Measurements from ENCODE around the gene PLXNA2. TPM values are rescaled to one million over a fixed set of nuclear protein-coding genes. Genes with fewer than 3 reads are reported as not detected.
A peak's percentile ranks its signal among the peaks of the same experiment; 100 is the strongest.

The PLXNA2 gene
- total and polyA plus RNA-seq, 7 donors, result 4.4 to 33.6 (median 20.8) TPM

GRCh38 chr1:208219659-208220282, 24.4 kb downstream of the PLXNA2 start:
- Histone ChIP-seq H3K9me3 (no peaks in the 10 kb centered on the region), H3K27me3 (ENCODE audit: insufficient read depth in 3 of 3, low read length in 2 of 3) (no peaks in the 10 kb centered on the region), H3K4me1 (peaks cover 61% of the 10 kb centered on the region), H3K36me3 (ENCODE audit: insufficient read depth in 1 of 2, low read depth in 1 of 2) (peaks cover 9 to 28% of the 10 kb centered on the region in 2 donors), H3K27ac (peak overlapping the region; percentile 79), H3K4me3 (peak overlapping the region; percentile 39)
- 27 to 29% (median 29%) methylated on average over 15 of the region's 15 CpGs for WGBS, 3 donors
- peak; percentile 77 to 94 (median 88) for ATAC-seq
- TF ChIP-seq CTCF (IDR thresholded peaks at IDR 0.05), result no peak
- peak; percentile 79 to 87 for DNase-seq
- intact Hi-C loops (cut with DNase I), result loop anchor here in 1 of 2 donors (2.0 to 5.0 kb wide), 2 partner anchors 19 to 67 kb away; no protein-coding TSS in a partner anchor

GRCh38 chr1:208219098-208219658, 25.0 kb downstream of the PLXNA2 start:
- TF ChIP-seq CTCF (IDR thresholded peaks at IDR 0.05), result no peak
- no peak for ATAC-seq
- H3K9me3 ChIP-seq, result no peaks in the 10 kb centered on the region

GRCh38 chr1:208218237-208219097, 25.7 kb downstream of the PLXNA2 start:
- intact Hi-C loops (cut with DNase I), result loop anchor here in 1 of 2 donors (2.0 kb wide), 1 partner anchor 18 kb away; no protein-coding TSS in a partner anchor
- H3K27ac ChIP-seq, result peak overlapping the region; percentile 79
- no peaks in the 10 kb centered on the region for H3K27me3 ChIP-seq (ENCODE audit: insufficient read depth in 3 of 3, low read length in 2 of 3)
- DNase-seq, result no peak
- H3K4me3 ChIP-seq, result no peak overlapping the region
- peaks cover 9 to 35% of the 10 kb centered on the region in 2 donors for H3K36me3 ChIP-seq (ENCODE audit: insufficient read depth in 1 of 2, low read depth in 1 of 2)
- ATAC-seq, result no peak
- no peak for TF ChIP-seq CTCF (IDR thresholded peaks at IDR 0.05)
- 52 to 73% (median 58%) methylated on average over 12 of the region's 12 CpGs for WGBS, 3 donors
- H3K4me1 ChIP-seq, result peaks cover 62% of the 10 kb centered on the region
- no peaks in the 10 kb centered on the region for H3K9me3 ChIP-seq

More at GRCh38 chr1:208219098-208219658, 25.0 kb downstream of the PLXNA2 start:
- Histone ChIP-seq H3K27me3 (ENCODE audit: insufficient read depth in 3 of 3, low read length in 2 of 3) (no peaks in the 10 kb centered on the region), H3K4me1 (peaks cover 62% of the 10 kb centered on the region), H3K36me3 (ENCODE audit: insufficient read depth in 1 of 2, low read depth in 1 of 2) (peaks cover 9 to 34% of the 10 kb centered on the region in 2 donors), H3K4me3 (peak overlapping the region; percentile 39), H3K27ac (peak overlapping the region; percentile 79)
- intact Hi-C loops (cut with DNase I), result loop anchor here in 1 of 2 donors (2.0 kb wide), 1 partner anchor 18 kb away; no protein-coding TSS in a partner anchor
- 57 to 63% (median 59%) methylated on average over 5 of the region's 5 CpGs for WGBS, 3 donors
- DNase-seq, result no peak

- Histone ChIP-seq H3K9me3 (no peaks in the 10 kb centered on the region), H3K4me3 (no peak overlapping the region), H3K27ac (peak overlapping the region; percentile 79), H3K27me3 (ENCODE audit: insufficient read depth in 3 of 3, low read length in 2 of 3) (no peaks in the 10 kb centered on the region), H3K36me3 (ENCODE audit: insufficient read depth in 1 of 2, low read depth in 1 of 2) (peaks cover 9 to 35% of the 10 kb centered on the region in 2 donors), H3K4me1 (peaks cover 65% of the 10 kb centered on the region)
- intact Hi-C loops (cut with DNase I), result loop anchor here in 1 of 2 donors (2.0 kb wide), 1 partner anchor 17 kb away; no protein-coding TSS in a partner anchor
- no peak for ATAC-seq
- no peak for TF ChIP-seq CTCF (IDR thresholded peaks at IDR 0.05)
- WGBS, 3 donors, result 61 to 67% (median 63%) methylated on average over 10 of the region's 10 CpGs
- DNase-seq, result no peak
These were observed 26.4 kb downstream of the PLXNA2 start for GRCh38 chr1:208217781-208218180.

Measured in psoas muscle (tissue), 8 donors.